Spinal cord (tissue), 10 donors: ENCODE results near the gene SSBP2. TPM values are rescaled to one million over a fixed set of nuclear protein-coding genes. Genes with fewer than 3 reads are reported as not detected.

ENCODE experiments used
- DNase-seq, 6 donors: peaks; one replicate each; pipeline versions ENCODE4 v3.0.0 to v3.0.0-alpha.2; 2013 to 2015; ENCODE audit warnings: low spot score in 6 of 6, low read depth in 4 of 6
- H3K27ac ChIP-seq: one replicate; pipeline ENCODE4 v1.5.1; 2013; ENCODE audit warnings: low read depth, low read length, control low read depth
- H3K27me3 ChIP-seq: one replicate; pipeline ENCODE4 v1.6.1; 2013; ENCODE audit warnings: low read length; ENCODE audit not compliant: control insufficient read depth, insufficient read depth
- H3K36me3 ChIP-seq: one replicate; pipeline ENCODE4 v1.6.1; 2013; ENCODE audit warnings: low read length; ENCODE audit not compliant: control insufficient read depth, insufficient read depth
- H3K4me1 ChIP-seq: one replicate; pipeline ENCODE4 v1.6.1; 2013; ENCODE audit warnings: low read length; ENCODE audit not compliant: control insufficient read depth, insufficient read depth
- H3K4me3 ChIP-seq: one replicate; pipeline ENCODE4 v1.5.1; 2013; ENCODE audit warnings: low read depth, low read length, control low read depth
- H3K9me3 ChIP-seq: one replicate; pipeline ENCODE4 v1.6.1; 2013; ENCODE audit warnings: low read length; ENCODE audit not compliant: control insufficient read depth, insufficient read depth
- WGBS: methylation state at CpG from one replicate; pipeline ENCODE4 v1.1.5; 2013; ENCODE audit warnings: missing lambda C conversion rate; ENCODE audit not compliant: insufficient coverage; 5-methylcytosine and 5-hydroxymethylcytosine counted together
- polyA plus RNA-seq, 2 donors: library from polyadenylated mRNA; unstranded; fragments of 120-200 nt; gene quantifications; one replicate each; pipeline ENCODE4 v1.2.1, GENCODE V29; 2013; ENCODE audit not compliant: insufficient read length in 2 of 2
- total RNA-seq, 2 donors: library from RNA; depleted of rRNA in 1 of 2; stranded (reverse); fragments of 120-200 nt in 1 of 2; fragments of >200 nt in 1 of 2; gene quantifications; one replicate each; pipeline versions ENCODE4 v1.2.3 to v1.2.4, GENCODE V29; 2013 to 2014
- donor health status: healthy.

The SSBP2 gene
- total and polyA plus RNA-seq, 4 donors, result 77.7 to 92.0 (median 88.4) TPM

- DNase-seq, result no peak
- no peak overlapping the region for H3K4me3 ChIP-seq
- no peaks in the 10 kb centered on the region for H3K36me3 ChIP-seq
- no peaks in the 10 kb centered on the region for H3K27me3 ChIP-seq
- H3K27ac ChIP-seq, result no peak overlapping the region
- no peaks in the 10 kb centered on the region for H3K4me1 ChIP-seq
- no CpG with 5 or more reads among the region's 4 CpGs for WGBS
- peaks cover 2% of the 10 kb centered on the region for H3K9me3 ChIP-seq
These were observed 212.9 kb downstream of the SSBP2 start for GRCh38 chr5:81537905-81538547.

- WGBS, result no CpG with 5 or more reads among the region's 1 CpG
- H3K27me3 ChIP-seq, result no peaks in the 10 kb centered on the region
- no peak for DNase-seq
- H3K4me1 ChIP-seq, result no peaks in the 10 kb centered on the region
- H3K9me3 ChIP-seq, result peaks cover 2% of the 10 kb centered on the region
- H3K4me3 ChIP-seq, result no peak overlapping the region
- no peaks in the 10 kb centered on the region for H3K36me3 ChIP-seq
- H3K27ac ChIP-seq, result no peak overlapping the region
These were observed 216.5 kb downstream of the SSBP2 start for GRCh38 chr5:81534441-81534840.

- DNase-seq, result no peak
- Histone ChIP-seq H3K27ac (no peak overlapping the region), H3K9me3 (peaks cover 2% of the 10 kb centered on the region), H3K4me3 (no peak overlapping the region), H3K4me1 (no peaks in the 10 kb centered on the region), H3K27me3 (no peaks in the 10 kb centered on the region), H3K36me3 (no peaks in the 10 kb centered on the region)
- WGBS, result no CpG with 5 or more reads among the region's 2 CpGs
These were observed 217.1 kb downstream of the SSBP2 start for GRCh38 chr5:81533629-81534405.

- no CpG with 5 or more reads among the region's 1 CpG for whole genome bisulfite sequencing
- Histone ChIP-seq H3K4me1 (no peaks in the 10 kb centered on the region), H3K27me3 (no peaks in the 10 kb centered on the region), H3K4me3 (no peak overlapping the region), H3K36me3 (no peaks in the 10 kb centered on the region), H3K9me3 (peaks cover 2% of the 10 kb centered on the region), H3K27ac (no peak overlapping the region)
- DNase-seq, result no peak
These were observed 220.0 kb downstream of the SSBP2 start for GRCh38 chr5:81530919-81531318.

GRCh38 chr5:81525690-81526089 lies 225.2 kb downstream of the SSBP2 start:
- WGBS, result no CpG with 5 or more reads among the region's 2 CpGs
- DNase-seq, result no peak

GRCh38 chr5:81524015-81524414 lies 226.9 kb downstream of the SSBP2 start:
- Histone ChIP-seq H3K9me3 (no peaks in the 10 kb centered on the region), H3K27me3 (no peaks in the 10 kb centered on the region), H3K36me3 (no peaks in the 10 kb centered on the region), H3K4me3 (no peak overlapping the region), H3K4me1 (no peaks in the 10 kb centered on the region), H3K27ac (no peak overlapping the region)
- no peak for DNase-seq

More at GRCh38 chr5:81525690-81526089, 225.2 kb downstream of the SSBP2 start:
- H3K36me3 ChIP-seq, result no peaks in the 10 kb centered on the region
- H3K9me3 ChIP-seq, result no peaks in the 10 kb centered on the region
- H3K27ac ChIP-seq, result no peak overlapping the region
- H3K4me3 ChIP-seq, result no peak overlapping the region
- H3K27me3 ChIP-seq, result no peaks in the 10 kb centered on the region
- H3K4me1 ChIP-seq, result no peaks in the 10 kb centered on the region

- Histone ChIP-seq H3K27ac (no peak overlapping the region), H3K27me3 (no peaks in the 10 kb centered on the region), H3K4me3 (no peak overlapping the region), H3K9me3 (no peaks in the 10 kb centered on the region), H3K36me3 (no peaks in the 10 kb centered on the region), H3K4me1 (no peaks in the 10 kb centered on the region)
- WGBS, result 88% methylated on average over 1 of the region's 1 CpG
- DNase-seq, result no peak
These were observed 228.3 kb downstream of the SSBP2 start for GRCh38 chr5:81522571-81522970.

GRCh38 chr5:81520769-81521168 lies 230.1 kb downstream of the SSBP2 start:
- Histone ChIP-seq H3K27me3 (no peaks in the 10 kb centered on the region), H3K36me3 (no peaks in the 10 kb centered on the region), H3K4me1 (no peaks in the 10 kb centered on the region), H3K27ac (no peak overlapping the region), H3K9me3 (no peaks in the 10 kb centered on the region), H3K4me3 (no peak overlapping the region)
- DNase-seq, result no peak

GRCh38 chr5:81519217-81519905 lies 231.5 kb downstream of the SSBP2 start:
- H3K4me1 ChIP-seq, result no peaks in the 10 kb centered on the region
- H3K9me3 ChIP-seq, result no peaks in the 10 kb centered on the region
- H3K4me3 ChIP-seq, result no peak overlapping the region
- no peak for DNase-seq
- H3K36me3 ChIP-seq, result no peaks in the 10 kb centered on the region
- no peaks in the 10 kb centered on the region for H3K27me3 ChIP-seq
- H3K27ac ChIP-seq, result no peak overlapping the region
- 73% methylated on average over 2 of the region's 2 CpGs for WGBS

GRCh38 chr5:81517462-81517861 lies 233.4 kb downstream of the SSBP2 start:
- Histone ChIP-seq H3K36me3 (no peaks in the 10 kb centered on the region), H3K27ac (no peak overlapping the region), H3K4me3 (no peak overlapping the region), H3K4me1 (no peaks in the 10 kb centered on the region), H3K9me3 (no peaks in the 10 kb centered on the region), H3K27me3 (no peaks in the 10 kb centered on the region)
- DNase-seq, result no peak
